ENCODE results near the gene BEND5. TPM values are rescaled to one million over a fixed set of nuclear protein-coding genes. Genes with fewer than 3 reads are reported as not detected.

BEND5 gene
- total and polyA plus RNA-seq, 2 of the 4 experiments (the other 2 are of a cell fraction): 1.1 to 1.3 TPM

GRCh38 chr1:48681476-48682305, 95.0 kb downstream of the BEND5 start:
- Histone ChIP-seq H3K79me1 (ENCODE audit: low read depth in 1 of 2, low read length in 2 of 2) (no peaks in the 10 kb centered on the region), H3K36me3 (ENCODE audit: control insufficient read depth, insufficient read depth, low read length) (no peaks in the 10 kb centered on the region), H2AK5ac (ENCODE audit: low read depth, low read length) (no peak overlapping the region), H3K4ac (ENCODE audit: low read depth, low read length) (no peak overlapping the region), H3K56ac (ENCODE audit: extremely low read depth, insufficient read depth, low read length) (no peak overlapping the region), H4K20me1 (ENCODE audit: insufficient read depth, low read length) (no peaks in the 10 kb centered on the region), H3K9me1 (ENCODE audit: insufficient read depth, low read length) (no peaks in the 10 kb centered on the region), H3K27ac (ENCODE audit: insufficient read depth, low read length) (no peak overlapping the region), H3K4me2 (ENCODE audit: low read depth, low read length) (no peak overlapping the region), H3K4me3 (ENCODE audit: insufficient read depth, low read depth, low read length) (no peak overlapping the region), H3K18ac (ENCODE audit: low read depth, low read length) (no peak overlapping the region), H3K23ac (ENCODE audit: low read depth, low read length) (no peak overlapping the region), H3K27me3 (ENCODE audit: control insufficient read depth, insufficient read depth, low read length) (no peaks in the 10 kb centered on the region; the same call in 1 of the 2 replicates), H2AFZ (replicated peaks; ENCODE audit: low read length, poor library complexity) (no peak overlapping the region), H2BK5ac (ENCODE audit: low read depth, low read length, poor library complexity, severe bottlenecking) (no peak overlapping the region), H2AK9ac (replicated peaks; ENCODE audit: low read depth, low read length, poor library complexity) (no peak overlapping the region), H4K91ac (ENCODE audit: insufficient read depth, low read depth, low read length) (no peak overlapping the region), H2BK20ac (ENCODE audit: low read depth, low read length) (no peak overlapping the region), H4K8ac (ENCODE audit: low read depth in 2 of 2, low read length in 2 of 2) (no peak overlapping the region), H3K4me1 (ENCODE audit: control insufficient read depth, insufficient read depth, low read length) (no peaks in the 10 kb centered on the region), H3K14ac (replicated peaks; ENCODE audit: low read depth, low read length) (no peak overlapping the region), H2BK15ac (ENCODE audit: low read depth, low read length) (no peak overlapping the region), H2BK120ac (ENCODE audit: low read depth, low read length) (no peak overlapping the region), H3K9me3 (ENCODE audit: control insufficient read depth, insufficient read depth, low read length) (no peaks in the 10 kb centered on the region), H3K9ac (ENCODE audit: low read depth, low read length) (no peak overlapping the region), H4K5ac (ENCODE audit: low read depth, low read length) (no peak overlapping the region)
- WGBS, 2 experiments (ENCODE audit: extremely low coverage in 2 of 2, insufficient read length in 1 of 2): no CpG with 5 or more reads among the region's 4 CpGs
- intact Hi-C loops (cut with micrococcal nuclease): no loop called here
- in situ Hi-C loops (cut with MboI; ENCODE audit: low sequenced_read_pairs): loop anchor here (25.0 kb wide), 1 partner anchor 569 kb away; no protein-coding TSS in a partner anchor
- DNase-seq (no peak), ATAC-seq (ENCODE audit: low read depth) (no peak)
- BruUV-seq (replicated peaks): no TSS peak
- no peak for TF ChIP-seq BHLHE40 (IDR thresholded peaks at IDR 0.05; ENCODE audit: low read depth, low read length)
- no peak for TF ChIP-seq ELK1 (IDR thresholded peaks at IDR 0.05; ENCODE audit: borderline replicate concordance, low read depth, low read length)
- TF ChIP-seq NFE2L2 (IDR thresholded peaks at IDR 0.05; ENCODE audit: low read depth, low read length): no peak
- no peak for TF ChIP-seq FOS (IDR thresholded peaks at IDR 0.05; ENCODE audit: low read depth, low read length)
- TF ChIP-seq CHD1 (IDR thresholded peaks at IDR 0.05; ENCODE audit: low read depth, low read length): no peak
- ChIA-PET CTCF (no interaction called here), POLR2A (ENCODE audit: unreplicated experiment) (no interaction called here)
- dilution Hi-C loops (cut with HindIII; ENCODE audit: low sequenced_read_pairs, unreplicated experiment): no loop called here
